MM.1S (cell line): Measurements from ENCODE around the gene CEACAM7.

ENCODE experiments used
- DNase-seq: peaks from one replicate; pipeline ENCODE4 v3.0.0-alpha.2; 2015
- H2AFZ ChIP-seq: fragments of 300-600 bp; sonication (generic); 2 replicates; pipeline ENCODE4 v1.6.0; 2016; ENCODE audit warnings: antibody characterized with exemption, low read length
- H3F3A ChIP-seq: fragments of 300-600 bp; sonication (generic); 2 replicates; pipeline ENCODE4 v1.6.1; 2016; ENCODE audit warnings: mild to moderate bottlenecking, antibody characterized with exemption, low read length, moderate library complexity, mixed read lengths; ENCODE audit not compliant: insufficient read depth
- H3K27ac ChIP-seq: fragments of 300-600 bp; sonication (generic); 2 replicates; pipeline ENCODE4 v1.5.1; 2016; ENCODE audit warnings: mild to moderate bottlenecking, low read length
- H3K27me3 ChIP-seq: fragments of 300-600 bp; sonication (generic); replicated peaks from 2 replicates; pipeline ENCODE4 v1.6.0; 2016; ENCODE audit warnings: low read length; ENCODE audit not compliant: insufficient read depth
- H3K36me3 ChIP-seq: fragments of 300-600 bp; sonication (generic); replicated peaks from 2 replicates; pipeline ENCODE4 v1.6.1; 2016; ENCODE audit warnings: mild to moderate bottlenecking, low read length, mixed read lengths; ENCODE audit not compliant: insufficient read depth
- H3K4me1 ChIP-seq: fragments of 300-600 bp; sonication (generic); 2 replicates; pipeline ENCODE4 v1.6.1; 2016; ENCODE audit warnings: low read length, mixed read lengths
- H3K4me2 ChIP-seq: fragments of 300-600 bp; sonication (generic); 2 replicates; pipeline ENCODE4 v1.6.0; 2016; ENCODE audit warnings: low read depth, low read length
- H3K4me3 ChIP-seq: fragments of 300-600 bp; sonication (generic); 2 replicates; pipeline ENCODE4 v1.5.1; 2016; ENCODE audit warnings: low read length, mixed read lengths
- H3K79me2 ChIP-seq: fragments of 300-600 bp; sonication (generic); 2 replicates; pipeline ENCODE4 v1.6.1; 2016; ENCODE audit warnings: mixed run types, low read length, mixed read lengths
- H3K9ac ChIP-seq: fragments of 300-600 bp; sonication (generic); 2 replicates; pipeline ENCODE4 v1.6.1; 2016; ENCODE audit warnings: low read length, mixed read lengths
- H3K9me2 ChIP-seq: fragments of 300-600 bp; sonication (generic); replicated peaks from 2 replicates; pipeline ENCODE4 v1.6.1; 2016; ENCODE audit warnings: mild to moderate bottlenecking, low read length, mixed read lengths; ENCODE audit not compliant: insufficient read depth
- H3K9me3 ChIP-seq: fragments of 300-600 bp; sonication (generic); replicated peaks from 2 replicates; pipeline ENCODE4 v1.6.1; 2016; ENCODE audit warnings: mild to moderate bottlenecking, low read length, mixed read lengths; ENCODE audit not compliant: insufficient read depth
- H4K20me1 ChIP-seq: fragments of 300-600 bp; sonication (generic); 2 replicates; pipeline ENCODE4 v1.6.1; 2016; ENCODE audit warnings: mild to moderate bottlenecking, low read length, moderate library complexity, mixed read lengths; ENCODE audit not compliant: insufficient read depth
- CTCF ChIP-seq: fragments of 300-600 bp; sonication (generic); IDR thresholded peaks from 2 replicates; pipeline ENCODE4 v1.5.1; 2016; ENCODE audit warnings: antibody characterized with exemption, low read length, mixed read lengths
- EZH2 ChIP-seq: fragments of 300-600 bp; sonication (generic); optimal IDR thresholded peaks from 2 replicates; pipeline ENCODE3; 2017; ENCODE audit warnings: low read depth, mild to moderate bottlenecking, antibody characterized with exemption, low read length, mixed read lengths
- EZH2phosphoT487 ChIP-seq: fragments of 300-600 bp; sonication (generic); IDR thresholded peaks from 2 replicates; pipeline ENCODE4 v1.6.1; 2018; ENCODE audit warnings: antibody characterized with exemption, low read length

CEACAM7 gene

DNA sequence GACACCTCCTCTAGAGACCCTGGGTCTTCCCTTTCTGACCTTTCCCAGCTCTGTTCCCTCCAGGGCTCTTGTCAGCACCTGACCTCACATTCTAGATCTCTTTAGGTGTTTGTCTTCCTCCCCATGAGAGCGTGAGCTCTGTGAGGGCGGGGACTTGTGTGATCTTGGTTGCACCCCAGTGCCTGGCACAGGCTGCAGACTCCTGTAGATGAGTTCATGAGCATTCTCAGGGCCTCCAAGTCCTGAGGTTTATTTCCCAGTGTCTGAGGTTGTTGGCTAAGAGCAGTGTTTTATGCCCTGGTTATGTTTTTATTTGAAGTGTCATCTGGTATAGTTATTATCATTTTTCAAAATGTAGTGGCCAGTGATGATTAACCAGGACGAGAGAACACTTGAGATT lies 61.8 kb downstream of the CEACAM7 start:
- Histone ChIP-seq H3K79me2 (no peaks in the 10 kb centered on the region), H3K9ac (no peak overlapping the region), H3F3A (no peaks in the 10 kb centered on the region), H3K27ac (no peak overlapping the region), H3K36me3 (no peaks in the 10 kb centered on the region), H3K4me1 (no peaks in the 10 kb centered on the region), H3K4me3 (no peak overlapping the region), H3K4me2 (no peak overlapping the region), H3K9me2 (no peaks in the 10 kb centered on the region), H4K20me1 (no peaks in the 10 kb centered on the region), H2AFZ (no peak overlapping the region), H3K9me3 (no peaks in the 10 kb centered on the region), H3K27me3 (peaks cover 95% of the 10 kb centered on the region)
- DNase-seq = no peak
- TF ChIP-seq EZH2phosphoT487 = no peak
- no peak for TF ChIP-seq CTCF

DNA sequence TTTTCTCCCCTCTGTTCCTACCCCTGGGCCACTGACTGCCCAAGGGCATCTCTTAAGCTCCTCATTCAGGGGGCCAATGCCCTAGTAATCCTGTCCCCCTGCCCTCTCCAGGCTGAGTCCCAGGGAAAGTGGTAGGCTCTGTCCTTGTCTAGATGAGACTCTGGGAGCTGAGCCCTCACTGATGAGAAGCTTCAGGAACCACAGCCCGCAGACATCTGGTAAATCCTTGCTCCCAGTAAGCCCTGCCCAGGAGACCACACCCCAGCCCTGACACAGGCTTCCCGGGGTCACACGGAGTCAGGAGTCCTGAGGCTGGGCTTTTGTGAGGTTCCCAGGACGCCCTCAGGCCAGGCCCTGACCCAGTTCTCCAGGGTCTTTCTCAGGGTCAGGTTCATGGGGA lies 63.1 kb downstream of the CEACAM7 start:
- Histone ChIP-seq H3K9me2 (no peaks in the 10 kb centered on the region), H3K4me3 (no peak overlapping the region), H4K20me1 (no peaks in the 10 kb centered on the region), H3K27ac (no peak overlapping the region), H3K9me3 (no peaks in the 10 kb centered on the region), H3K79me2 (no peaks in the 10 kb centered on the region), H3K9ac (no peak overlapping the region), H3K4me1 (no peaks in the 10 kb centered on the region), H3K4me2 (no peak overlapping the region), H3F3A (no peaks in the 10 kb centered on the region), H3K36me3 (no peaks in the 10 kb centered on the region), H3K27me3 (peaks cover 95% of the 10 kb centered on the region), H2AFZ (no peak overlapping the region)
- DNase-seq = no peak
- TF ChIP-seq EZH2 (no peak), EZH2phosphoT487 (no peak), CTCF (no peak)

GRCh38 chr19:41624515-41624914 lies 63.6 kb downstream of the CEACAM7 start:
- Histone ChIP-seq H3K9me3 (no peaks in the 10 kb centered on the region), H3K4me2 (no peak overlapping the region), H3K9me2 (no peaks in the 10 kb centered on the region), H3K9ac (no peak overlapping the region), H3K27me3 (peaks cover 95% of the 10 kb centered on the region), H3K4me3 (no peak overlapping the region), H3F3A (no peaks in the 10 kb centered on the region), H3K36me3 (no peaks in the 10 kb centered on the region), H2AFZ (no peak overlapping the region), H3K4me1 (no peaks in the 10 kb centered on the region), H3K27ac (no peak overlapping the region), H4K20me1 (no peaks in the 10 kb centered on the region), H3K79me2 (no peaks in the 10 kb centered on the region)
- DNase-seq = no peak
- TF ChIP-seq EZH2phosphoT487 = no peak
- TF ChIP-seq CTCF = no peak
- no peak for TF ChIP-seq EZH2

- TF ChIP-seq EZH2 (no peak), EZH2phosphoT487 (no peak), CTCF (no peak)
- H3K36me3 ChIP-seq = no peaks in the 10 kb centered on the region
- H3K9ac ChIP-seq = no peak overlapping the region
- no peak overlapping the region for H2AFZ ChIP-seq
- no peak overlapping the region for H3K4me2 ChIP-seq
- H3K4me3 ChIP-seq = no peak overlapping the region
- H3K4me1 ChIP-seq = no peaks in the 10 kb centered on the region
- no peaks in the 10 kb centered on the region for H3K79me2 ChIP-seq
- no peaks in the 10 kb centered on the region for H3K9me2 ChIP-seq
- no peaks in the 10 kb centered on the region for H3K9me3 ChIP-seq
- DNase-seq = no peak
- no peak overlapping the region for H3K27ac ChIP-seq
- no peaks in the 10 kb centered on the region for H3F3A ChIP-seq
- no peaks in the 10 kb centered on the region for H4K20me1 ChIP-seq
- H3K27me3 ChIP-seq = peaks cover 90% of the 10 kb centered on the region
Measured at GRCh38 chr19:41623360-41623759, 64.7 kb downstream of the CEACAM7 start.
